Measurements from ENCODE around the gene SPATA31C2. TPM values are rescaled to one million over a fixed set of nuclear protein-coding genes. Genes with fewer than 3 reads are reported as not detected.
"Not testable (repeated sequence)": the region's sequence is repeated elsewhere in the genome, so short reads cannot be mapped to it uniquely, and the experiment has no call there.

Gene SPATA31C2
- total and polyA plus RNA-seq, 2 donors (not counting 3 experiments of a cell fraction or from before 2014, with no cell fraction given): not detected

GRCh38 chr9:88114283-88114967 lies 23.9 kb downstream of the SPATA31C2 start:
- H3K4me1 ChIP-seq (ENCODE audit: control insufficient read depth, extremely low read depth, insufficient read depth, low read length); CTCF ChIA-PET; H3K36me3 ChIP-seq (ENCODE audit: control insufficient read depth in 2 of 2, extremely low read depth in 1 of 2, insufficient read depth in 2 of 2, low read length in 2 of 2); H3K9me3 ChIP-seq (replicated peaks; ENCODE audit: control insufficient read depth, insufficient read depth, low read length); H3K79me2 ChIP-seq (ENCODE audit: control insufficient read depth, insufficient read depth, low read length); intact Hi-C loops (cut with micrococcal nuclease); DNase-seq (ENCODE audit: low read depth, low spot score); H3K27me3 ChIP-seq (ENCODE audit: control insufficient read depth in 2 of 2, insufficient read depth in 2 of 2, low read length in 2 of 2); FAIRE-seq; H3K9ac ChIP-seq (replicated peaks; ENCODE audit: extremely low read depth, insufficient read depth, low read length); H3K9me1 ChIP-seq (replicated peaks; ENCODE audit: control insufficient read depth, extremely low read depth, insufficient read depth, low read length); H3K4me3 ChIP-seq (replicated peaks in 1 of 3; ENCODE audit: insufficient read depth in 1 of 3, low read depth in 1 of 3, low read length in 3 of 3); H3K4me2 ChIP-seq (ENCODE audit: insufficient read depth, low read length); BruUV-seq (replicated peaks); dilution Hi-C loops (cut with MboI; ENCODE audit: extremely low pct_ligation_motif_present, low sequenced_read_pairs); H3K27ac ChIP-seq (ENCODE audit: insufficient read depth, low read depth, low read length); H2AFZ ChIP-seq (ENCODE audit: low read depth, low read length); H4K20me1 ChIP-seq (replicated peaks; ENCODE audit: control insufficient read depth, extremely low read depth, insufficient read depth, low read length); POLR2A ChIA-PET: not testable (repeated sequence)

GRCh38 chr9:88113156-88114130 lies 24.8 kb downstream of the SPATA31C2 start:
- DNase-seq (ENCODE audit: low read depth, low spot score); H3K27me3 ChIP-seq (ENCODE audit: control insufficient read depth in 2 of 2, insufficient read depth in 2 of 2, low read length in 2 of 2); dilution Hi-C loops (cut with MboI; ENCODE audit: extremely low pct_ligation_motif_present, low sequenced_read_pairs); POLR2A ChIA-PET; H4K20me1 ChIP-seq (replicated peaks; ENCODE audit: control insufficient read depth, extremely low read depth, insufficient read depth, low read length); H3K9ac ChIP-seq (replicated peaks; ENCODE audit: extremely low read depth, insufficient read depth, low read length); H2AFZ ChIP-seq (ENCODE audit: low read depth, low read length); H3K4me1 ChIP-seq (ENCODE audit: control insufficient read depth, extremely low read depth, insufficient read depth, low read length); H3K4me2 ChIP-seq (ENCODE audit: insufficient read depth, low read length); BruUV-seq (replicated peaks); CTCF ChIA-PET; H3K9me3 ChIP-seq (replicated peaks; ENCODE audit: control insufficient read depth, insufficient read depth, low read length); H3K9me1 ChIP-seq (replicated peaks; ENCODE audit: control insufficient read depth, extremely low read depth, insufficient read depth, low read length); H3K27ac ChIP-seq (ENCODE audit: insufficient read depth, low read depth, low read length); FAIRE-seq; intact Hi-C loops (cut with micrococcal nuclease); H3K36me3 ChIP-seq (ENCODE audit: control insufficient read depth in 2 of 2, extremely low read depth in 1 of 2, insufficient read depth in 2 of 2, low read length in 2 of 2); H3K79me2 ChIP-seq (ENCODE audit: control insufficient read depth, insufficient read depth, low read length); H3K4me3 ChIP-seq (replicated peaks in 1 of 3; ENCODE audit: insufficient read depth in 1 of 3, low read depth in 1 of 3, low read length in 3 of 3): not testable (repeated sequence)

Measured in endothelial cell of umbilical vein (primary cell).